Transverse colon (tissue), 4 donors: Measurements from ENCODE around the gene KRTAP9-2. TPM values are rescaled to one million over a fixed set of nuclear protein-coding genes. Genes with fewer than 3 reads are reported as not detected.
"Not testable (repeated sequence)": the region's sequence is repeated elsewhere in the genome, so short reads cannot be mapped to it uniquely, and the experiment has no call there.

Source experiments
- DNase-seq: peaks from one replicate; pipeline ENCODE4 v3.0.0-alpha.2; 2019
- H3K27ac ChIP-seq, 4 donors: fragments of 200-600 bp; sonication (generic); 2 replicates each; pipeline ENCODE4 v1.5.1; 2016 to 2018; ENCODE audit warnings: inconsistent platforms in 4 of 4
- H3K27me3 ChIP-seq: fragments of 200-600 bp; sonication (generic); 2 replicates; pipeline ENCODE4 v1.5.1; 2017; ENCODE audit warnings: inconsistent platforms
- H3K36me3 ChIP-seq, 4 donors: fragments of 200-600 bp; sonication (generic); 2 replicates each; pipeline ENCODE4 v1.5.1; 2017 to 2019; ENCODE audit warnings: inconsistent platforms in 4 of 4
- H3K4me1 ChIP-seq, 4 donors: fragments of 200-600 bp; sonication (generic); 2 replicates each; pipeline ENCODE4 v1.5.1; 2017 to 2020; ENCODE audit warnings: inconsistent platforms in 4 of 4
- H3K4me3 ChIP-seq, 4 donors: fragments of 200-600 bp; sonication (generic); 1 replicate in 1 of 4; 2 replicates in 3 of 4; pipeline versions ENCODE4 v1.5.1 to v1.6.1; 2017 to 2019; ENCODE audit warnings: inconsistent platforms in 4 of 4
- H3K9me3 ChIP-seq, 2 donors: fragments of 200-600 bp; sonication (generic); 2 replicates each; pipeline ENCODE4 v1.5.1; 2017 to 2019; ENCODE audit warnings: inconsistent platforms in 2 of 2
- CTCF ChIP-seq, 5 experiments: fragments of 200-600 bp in 3 of 5; fragments of 450-650 bp in 2 of 5; sonication (generic) in 3 of 5; IDR thresholded peaks; 1 replicate in 2 of 5; 2 replicates in 3 of 5; pipeline ENCODE4 v1.5.1; 2016 to 2017; ENCODE audit warnings: antibody characterized with exemption in 5 of 5, inconsistent platforms in 3 of 5, mild to moderate bottlenecking in 2 of 5, moderate library complexity in 1 of 5
- EP300 ChIP-seq: sonication (generic); formaldehyde crosslinking; IDR thresholded peaks from one replicate; pipeline ENCODE4 v1.6.1; 2017; ENCODE audit warnings: antibody characterized with exemption, low read depth
- POLR2A ChIP-seq: fragments of 450-650 bp; IDR thresholded peaks from one replicate; pipeline ENCODE4 v1.6.1; 2016; ENCODE audit warnings: antibody characterized with exemption, mild to moderate bottlenecking, moderate library complexity
- POLR2AphosphoS5 ChIP-seq, 3 donors: sonication (generic); formaldehyde crosslinking; IDR thresholded peaks; one replicate each; pipeline ENCODE4 v1.6.1; 2016; ENCODE audit warnings: antibody characterized with exemption in 3 of 3
- WGBS, 2 donors: methylation state at CpG; one replicate each; pipeline ENCODE4 v1.1.5; 2018; ENCODE audit warnings: low coverage in 1 of 2; 5-methylcytosine and 5-hydroxymethylcytosine counted together
- in situ Hi-C, 4 donors: fragments of 200-750 bp; cut with MboI; loops; one replicate each; pipeline versions ENCODE4 v1.15.0 to v1.15.1; 2017; ENCODE audit warnings: low sequenced_read_pairs in 3 of 4, low pct_ligation_motif_present in 1 of 4, low pct_unique_long_range_greater_than_20kb in 1 of 4
- intact Hi-C: fragments of 100-400 bp; cut with DNase I; formaldehyde crosslinking; loops from one replicate; pipeline ENCODE4 v1.15.1; 2023; ENCODE audit warnings: low total_unique reads
- total RNA-seq, 4 donors: library from RNA; depleted of rRNA; stranded (reverse); fragments of >200 nt; gene quantifications; one replicate each; pipeline ENCODE4 v1.1.0, GENCODE V29; 2016

The KRTAP9-2 gene
- not detected for total RNA-seq

- H3K4me3 ChIP-seq, H3K27me3 ChIP-seq, DNase-seq, H3K27ac ChIP-seq, H3K36me3 ChIP-seq, intact Hi-C loops, in situ Hi-C loops, H3K4me1 ChIP-seq, H3K9me3 ChIP-seq: not testable (repeated sequence)
- WGBS, 2 donors, result 52% methylated on average over 3 of the region's 4 CpGs; no CpG with 5 or more reads in 1 of the 2 donors
These were observed at the start of gene KRTAP9-2 for GRCh38 chr17:41226598-41227095. TSS of gene KRTAP9-2 (plus strand) at chr17:41226648. CDS start at chr17:41226655, 7 bp downstream.

- in situ Hi-C loops, result no loop called here
- H3K36me3 ChIP-seq, result no peaks in the 10 kb centered on the region
- 67% methylated on average over 3 of the region's 3 CpGs for WGBS, 2 donors
These were observed 49.6 kb upstream of the KRTAP9-2 start for GRCh38 chr17:41176744-41177387.

GRCh38 chr17:41177727-41178271, 48.6 kb upstream of the KRTAP9-2 start, which contains the start of gene KRTAP4-2:
TSS of gene KRTAP4-2 (minus strand) at chr17:41178221. CDS start at chr17:41178164, 57 bp downstream.
- TF ChIP-seq POLR2AphosphoS5 (IDR thresholded peaks at IDR 0.05) (no peak), POLR2A (no peak)
- peaks cover 18% of the 10 kb centered on the region for H3K27me3 ChIP-seq
- 95% methylated on average over 6 of the region's 7 CpGs; no CpG with 5 or more reads in 1 of the 2 donors for WGBS, 2 donors
- H3K27ac ChIP-seq, result no peak within 1 kb of the TSS
- H3K9me3 ChIP-seq, result no peaks in the 10 kb centered on the region
- no peaks in the 10 kb centered on the region for H3K36me3 ChIP-seq
- peaks cover 0 to 7% (median 0%) of the 10 kb centered on the region in 4 donors for H3K4me1 ChIP-seq
- H3K4me3 ChIP-seq, result no peak within 1 kb of the TSS
- in situ Hi-C loops, result no loop called here
- no peak for DNase-seq
- intact Hi-C loops, result no loop called here

More at GRCh38 chr17:41176744-41177387, 49.6 kb upstream of the KRTAP9-2 start:
- peaks cover 18% of the 10 kb centered on the region for H3K27me3 ChIP-seq
- TF ChIP-seq POLR2AphosphoS5 (IDR thresholded peaks at IDR 0.05) (no peak), EP300 (no peak), POLR2A (no peak), CTCF (IDR thresholded peaks at IDR 0.05) (no peak)
- no peaks in the 10 kb centered on the region for H3K9me3 ChIP-seq
- no peak overlapping the region for H3K27ac ChIP-seq
- intact Hi-C loops, result no loop called here
- H3K4me3 ChIP-seq, result no peak overlapping the region
- no peak for DNase-seq
- H3K4me1 ChIP-seq, result peaks cover 0 to 5% (median 0%) of the 10 kb centered on the region in 4 donors

- Histone ChIP-seq H3K9me3 (no peaks in the 10 kb centered on the region), H3K4me1 (peaks cover 0 to 12% (median 0%) of the 10 kb centered on the region in 4 donors), H3K36me3 (no peaks in the 10 kb centered on the region), H3K4me3 (no peak overlapping the region), H3K27ac (no peak overlapping the region), H3K27me3 (peaks cover 18% of the 10 kb centered on the region)
- 90 to 93% methylated on average over 3 of the region's 3 CpGs for WGBS, 2 donors
- intact Hi-C loops (no loop called here), in situ Hi-C loops (no loop called here)
- TF ChIP-seq CTCF (IDR thresholded peaks at IDR 0.05) (no peak), POLR2AphosphoS5 (IDR thresholded peaks at IDR 0.05) (no peak), POLR2A (no peak), EP300 (no peak)
- no peak for DNase-seq
These were observed 48.1 kb upstream of the KRTAP9-2 start for GRCh38 chr17:41178341-41178740.

GRCh38 chr17:41178843-41179616, 47.4 kb upstream of the KRTAP9-2 start:
- no peak overlapping the region for H3K27ac ChIP-seq
- peaks cover 0 to 13% (median 0%) of the 10 kb centered on the region in 4 donors for H3K4me1 ChIP-seq
- no peak for DNase-seq
- no peaks in the 10 kb centered on the region for H3K9me3 ChIP-seq
- peaks cover 18% of the 10 kb centered on the region for H3K27me3 ChIP-seq
- in situ Hi-C loops (no loop called here), intact Hi-C loops (no loop called here)
- TF ChIP-seq POLR2A (no peak), POLR2AphosphoS5 (IDR thresholded peaks at IDR 0.05) (no peak), EP300 (no peak), CTCF (IDR thresholded peaks at IDR 0.05) (no peak)
- 79 to 100% methylated on average over 1 of the region's 1 CpG for WGBS, 2 donors
- no peaks in the 10 kb centered on the region for H3K36me3 ChIP-seq
- H3K4me3 ChIP-seq, result no peak overlapping the region
